NCI-H526 (cell line): ENCODE data around the gene NF1.
A peak's percentile ranks its signal among the peaks of the same experiment; 100 is the strongest.
"Not testable (repeated sequence)": the region's sequence is repeated elsewhere in the genome, so short reads cannot be mapped to it uniquely, and the experiment has no call there.

Experiments
- DNase-seq, 2 experiments: peaks; one replicate each; lab custom pipeline; 2025; lab: John Stamatoyannopoulos, UW

The NF1 gene

DNA sequence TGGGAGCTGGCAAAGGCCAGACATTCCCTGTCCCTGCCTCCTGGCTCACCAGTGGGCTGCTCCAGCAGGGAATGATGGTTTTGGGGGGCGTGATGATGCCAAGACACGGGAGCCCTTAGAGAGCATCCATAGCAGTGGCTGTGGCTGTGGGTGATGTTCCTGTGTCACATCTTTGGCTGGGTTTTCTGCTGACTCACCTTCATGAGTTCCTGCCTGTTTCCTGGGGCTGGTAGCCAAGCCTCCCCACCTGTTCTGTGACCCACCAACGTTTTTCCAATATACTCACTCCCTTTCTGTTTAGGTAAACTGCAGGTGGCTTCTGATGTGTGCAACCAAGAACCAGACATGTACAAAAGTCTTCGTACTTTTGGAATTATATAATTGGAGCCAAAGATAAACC lies 16.5 kb upstream of the NF1 start:
- no peak for DNase-seq

DNA sequence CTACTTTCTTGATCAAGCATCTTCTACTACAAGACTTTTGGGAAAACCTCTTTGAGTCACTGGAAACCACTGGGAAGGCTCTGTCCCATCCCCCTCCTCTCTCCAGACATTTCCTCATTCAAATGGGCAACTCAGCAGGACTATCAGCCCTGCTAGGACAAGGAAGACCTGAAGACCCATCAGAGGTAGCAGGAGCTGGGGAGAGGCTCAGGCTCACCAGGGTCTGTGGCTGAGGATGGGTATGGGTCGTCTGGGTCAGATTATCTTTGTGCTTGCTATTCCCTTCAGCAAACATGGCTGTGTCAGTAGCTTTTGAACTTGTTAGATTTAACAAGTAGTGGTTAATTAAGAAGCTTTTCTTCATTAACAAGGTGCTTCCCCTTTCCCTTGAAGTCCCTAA lies 15.0 kb upstream of the NF1 start:
- no peak for DNase-seq

DNA sequence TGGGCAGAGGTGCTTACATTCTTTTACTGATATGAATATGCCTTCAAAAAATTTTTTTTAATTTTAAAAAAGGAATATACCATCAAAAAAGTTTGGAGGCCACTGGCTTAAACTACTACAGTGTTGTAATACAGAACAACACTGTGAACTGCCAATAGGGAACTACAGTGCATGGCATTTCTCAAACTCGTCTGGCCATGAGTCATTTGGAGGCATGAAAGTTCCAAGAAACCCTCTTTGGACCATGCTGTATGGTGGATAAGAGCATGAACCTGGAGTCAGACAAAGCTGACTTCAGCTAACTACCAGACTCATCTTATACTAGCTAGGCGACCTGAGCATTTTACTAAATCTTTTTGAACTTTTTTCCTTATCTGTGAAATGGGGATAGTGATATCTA lies 9.2 kb upstream of the NF1 start:
- no peak for DNase-seq

DNA sequence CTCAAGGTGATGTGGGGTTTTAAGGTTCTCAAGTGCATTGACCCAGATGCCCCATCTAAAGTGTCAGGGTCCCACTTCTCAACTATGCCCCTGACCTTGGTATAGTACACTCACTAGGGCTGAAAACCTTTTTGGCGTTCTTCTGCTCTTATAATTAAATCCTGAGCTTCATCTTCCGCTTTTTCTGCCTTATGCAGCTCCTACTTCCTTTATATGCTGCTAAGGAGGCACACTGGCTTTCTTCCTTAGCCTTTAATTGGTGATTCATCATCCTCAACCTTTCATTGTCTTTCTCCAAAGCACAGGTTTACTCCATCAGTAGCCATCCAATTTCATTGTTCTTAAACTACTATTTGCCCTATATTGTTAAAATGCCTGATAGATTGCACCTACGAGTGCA lies 5.3 kb upstream of the NF1 start:
- DNase-seq, result no peak

GRCh38 chr17:31090650-31091049 lies 4.1 kb upstream of the NF1 start:
- DNase-seq, result not testable (repeated sequence)

GRCh38 chr17:31092475-31093064 lies 2.2 kb upstream of the NF1 start:
- no peak for DNase-seq

GRCh38 chr17:31093866-31094599 lies 744 bp upstream of the NF1 start:
- DNase-seq, result peak in 1 of 2 experiments; percentile 52

- peak; percentile 24 to 76 for DNase-seq
Measured at GRCh38 chr17:31095236-31096105, 694 bp downstream of the NF1 start.

DNA sequence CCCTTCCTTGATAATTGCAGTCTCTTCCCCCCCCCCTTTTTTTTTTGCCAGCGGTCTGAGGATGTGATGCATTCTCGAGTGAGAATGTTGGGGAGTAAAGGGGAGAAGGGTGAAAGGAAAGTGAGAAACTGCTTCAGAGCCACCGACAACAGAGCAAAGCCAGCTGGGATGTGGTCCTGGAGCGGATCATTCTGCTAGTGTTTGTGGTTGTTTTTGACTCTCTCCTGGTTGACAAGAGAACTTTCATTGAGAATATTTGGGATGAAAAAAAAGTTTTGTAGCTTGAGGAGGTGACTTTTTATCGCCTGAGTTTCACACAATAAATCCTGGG lies 1.3 kb downstream of the NF1 start:
- DNase-seq, result peak in 1 of 2 experiments; percentile 42

- no peak for DNase-seq
Measured at GRCh38 chr17:31099016-31099415, 4.2 kb downstream of the NF1 start.

- DNase-seq, result no peak
Measured at GRCh38 chr17:31100840-31101459, 6.2 kb downstream of the NF1 start.

DNA sequence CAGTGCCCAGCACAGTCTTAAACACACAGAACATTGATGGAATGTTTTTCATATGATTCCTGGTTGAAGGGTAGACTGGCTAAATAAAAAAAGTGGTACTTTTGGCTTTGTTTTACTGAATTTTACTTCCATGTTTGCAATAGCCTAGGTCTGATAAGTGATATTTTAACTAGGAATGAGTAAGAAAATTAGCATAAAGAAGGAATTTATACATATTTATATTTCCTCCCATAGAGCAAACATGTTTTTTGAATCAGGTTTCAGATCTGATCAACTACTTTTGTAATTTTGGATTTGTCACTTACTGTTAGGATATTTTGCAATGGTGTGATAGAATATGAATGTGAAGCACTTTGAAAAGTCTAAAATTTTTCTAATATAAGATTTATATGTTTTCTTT lies 7.2 kb downstream of the NF1 start:
- DNase-seq, result no peak

DNA sequence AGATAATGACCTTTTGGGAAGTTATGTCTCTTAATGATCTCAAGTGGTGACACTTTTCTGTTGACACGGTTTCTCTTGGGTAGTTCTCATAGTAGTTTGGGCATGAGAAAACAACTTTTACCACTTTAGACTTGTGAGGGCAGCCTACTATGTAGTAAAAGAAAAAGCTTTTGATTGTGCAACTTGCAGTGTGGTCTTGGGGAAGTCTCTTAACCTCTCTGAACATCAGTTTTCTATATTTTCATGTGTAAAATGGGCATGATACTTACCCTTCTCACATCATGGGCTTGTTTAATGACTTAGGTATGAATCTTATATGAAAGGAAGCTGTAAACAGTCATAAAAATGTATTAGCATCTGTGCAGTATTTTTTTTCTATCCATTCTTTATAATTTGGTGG lies 11.2 kb downstream of the NF1 start:
- no peak for DNase-seq

GRCh38 chr17:31111183-31111582 lies 16.4 kb downstream of the NF1 start:
- no peak for DNase-seq

DNA sequence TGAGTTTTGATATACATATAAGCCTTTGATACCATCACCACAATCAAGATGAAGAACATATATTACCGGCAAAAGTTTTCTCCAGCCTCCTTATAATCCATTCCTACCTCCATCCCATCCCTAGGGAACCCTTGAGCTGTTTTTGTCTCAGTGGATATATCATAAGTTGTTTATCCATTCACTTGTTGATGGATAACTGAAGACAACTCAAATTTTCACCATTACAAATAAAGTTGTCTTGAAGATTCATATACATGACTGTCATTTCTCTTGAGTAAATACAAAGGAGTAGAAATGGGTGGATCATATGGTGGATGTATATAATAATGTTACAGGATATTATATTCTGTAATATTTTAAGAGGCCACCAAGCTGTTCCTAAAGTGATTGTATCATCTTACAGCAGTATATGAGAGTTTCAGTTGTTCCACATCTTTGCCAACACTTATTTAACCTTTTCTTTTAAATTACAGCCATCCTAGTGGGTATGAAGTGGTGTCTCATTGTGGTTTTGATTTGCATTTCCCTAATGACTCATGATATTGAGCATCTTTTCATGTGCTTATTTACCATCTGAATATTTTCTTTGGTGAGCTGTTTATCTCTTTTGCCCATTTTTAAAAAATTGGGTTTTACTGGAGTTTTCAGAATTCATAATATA lies 17.4 kb downstream of the NF1 start:
- DNase-seq, result no peak

- not testable (repeated sequence) for DNase-seq
Measured at GRCh38 chr17:31113368-31113767, 18.6 kb downstream of the NF1 start.

DNA sequence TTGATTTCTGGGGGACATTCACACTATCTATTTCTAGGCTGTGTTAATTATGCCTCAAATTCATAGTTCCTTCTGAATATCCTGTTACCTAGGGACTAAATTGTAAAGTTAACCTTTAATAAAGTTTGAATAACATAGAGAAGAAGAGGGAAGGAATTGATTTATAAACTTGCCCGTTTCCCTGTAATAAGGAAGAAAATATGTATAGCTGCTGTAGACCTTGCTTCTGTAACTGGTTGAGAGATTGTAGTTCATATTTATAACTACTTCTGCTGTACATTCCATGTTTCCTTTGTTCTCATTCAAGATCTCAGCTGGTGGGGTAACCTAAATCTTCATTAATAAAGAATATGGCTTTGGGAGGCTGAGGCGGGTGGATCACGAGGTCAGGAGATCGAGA lies 19.2 kb downstream of the NF1 start:
- no peak for DNase-seq

GRCh38 chr17:31114956-31115555 lies 20.3 kb downstream of the NF1 start:
- DNase-seq, result no peak

- no peak for DNase-seq
Measured at GRCh38 chr17:31116167-31116566, 21.4 kb downstream of the NF1 start.

DNA sequence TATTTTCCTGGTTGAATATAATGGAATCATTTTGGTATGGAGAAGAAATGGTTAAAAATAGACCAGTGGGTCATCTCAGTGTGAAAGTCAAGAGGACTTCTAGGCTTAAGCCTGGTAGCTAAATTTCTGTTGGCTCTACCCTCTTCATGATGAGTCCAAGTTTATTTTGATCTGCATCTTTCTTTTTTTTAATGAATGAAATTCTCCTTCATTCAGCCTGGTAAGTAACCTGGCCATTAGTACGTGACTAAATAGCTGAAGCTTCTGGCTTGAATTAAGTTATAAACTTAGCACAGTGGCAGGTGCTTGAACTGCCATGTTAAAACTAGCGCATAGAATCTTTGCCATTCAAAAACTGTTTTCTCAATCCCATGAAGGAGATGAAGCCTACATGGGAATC lies 28.0 kb downstream of the NF1 start:
- no peak for DNase-seq

DNA sequence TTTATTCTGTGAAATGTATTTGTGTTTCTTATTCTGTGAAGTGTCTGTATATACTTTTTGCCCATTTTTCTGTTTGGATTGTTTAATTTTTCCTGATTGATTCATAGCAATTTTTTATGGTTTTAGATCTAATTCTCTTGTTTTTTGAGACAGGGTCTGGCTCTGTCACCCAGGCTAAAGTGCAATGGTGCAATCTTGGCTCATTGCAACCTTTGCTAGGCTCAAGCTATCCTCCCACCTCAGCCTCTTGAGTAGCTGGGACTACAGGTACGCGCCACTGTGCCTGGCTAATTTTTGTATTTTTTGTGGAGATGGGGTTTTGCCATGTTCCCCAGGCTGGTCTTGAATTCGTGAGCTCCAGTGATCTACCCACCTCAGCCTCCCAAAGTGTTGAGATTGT lies 31.5 kb downstream of the NF1 start:
- no peak for DNase-seq

DNA sequence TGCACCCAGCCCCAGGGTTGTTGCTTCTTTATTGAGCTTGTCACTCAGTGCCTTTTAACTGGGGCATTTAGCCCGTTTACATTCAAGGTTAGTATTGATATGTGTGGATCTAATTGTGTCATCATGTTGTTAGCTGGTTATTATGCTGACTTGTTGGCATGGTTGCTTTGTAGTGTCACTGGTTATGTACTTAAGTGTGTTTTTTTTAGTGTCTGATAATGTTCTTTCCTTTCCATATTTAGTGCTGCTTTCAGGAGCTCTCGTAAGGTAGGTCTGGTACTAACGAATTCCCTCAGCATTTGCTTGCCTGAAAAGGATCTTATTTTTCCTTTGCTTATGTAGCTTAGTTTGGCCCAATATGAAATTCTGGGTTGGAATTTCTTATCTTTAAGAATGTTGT lies 33.5 kb downstream of the NF1 start:
- no peak for DNase-seq
